Measurements from ENCODE around the gene IL17RE. TPM values are rescaled to one million over a fixed set of nuclear protein-coding genes. Genes with fewer than 3 reads are reported as not detected.

The IL17RE gene
- total and polyA plus RNA-seq, 2 donors (not counting 3 experiments of a cell fraction or from before 2014, with no cell fraction given) = 1.2 to 1.3 TPM

DNA sequence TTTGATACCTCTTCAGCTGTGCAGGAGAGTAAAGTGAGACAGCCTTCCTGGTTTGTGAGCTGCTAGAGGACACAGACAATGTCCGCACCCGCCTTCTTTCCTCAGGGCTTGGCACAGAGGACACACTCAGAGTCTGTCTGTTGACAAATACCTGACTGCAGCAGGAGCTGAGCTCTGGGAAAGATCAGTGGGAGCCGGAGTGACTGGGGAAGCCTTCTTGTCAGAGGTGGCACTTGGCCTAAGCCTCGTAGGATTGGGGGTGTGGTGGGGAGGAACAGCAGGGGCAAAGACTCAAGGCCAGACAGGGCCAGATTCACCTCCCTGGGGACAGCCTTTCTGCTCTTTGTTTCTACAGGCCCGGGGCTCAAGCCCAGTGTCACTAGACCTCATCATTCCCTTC, 11.0 kb downstream of the IL17RE start:
- H3K4me1 ChIP-seq (ENCODE audit: control insufficient read depth, extremely low read depth, insufficient read depth, low read length) = peaks cover 13% of the 10 kb centered on the region
- H3K9me1 ChIP-seq (replicated peaks; ENCODE audit: control insufficient read depth, extremely low read depth, insufficient read depth, low read length) = no peaks in the 10 kb centered on the region
- no peaks in the 10 kb centered on the region for H3K79me2 ChIP-seq (ENCODE audit: control insufficient read depth, insufficient read depth, low read length)
- H3K4me2 ChIP-seq (ENCODE audit: insufficient read depth, low read length) = no peak overlapping the region
- H3K9me3 ChIP-seq (replicated peaks; ENCODE audit: control insufficient read depth, insufficient read depth, low read length) = no peaks in the 10 kb centered on the region
- no peak for TF ChIP-seq MYC (IDR thresholded peaks at IDR 0.05; ENCODE audit: low read depth, low read length)
- no peak for TF ChIP-seq JUN (IDR thresholded peaks at IDR 0.05; ENCODE audit: borderline replicate concordance, insufficient read depth, insufficient read length, low read depth)
- no peak for TF ChIP-seq FOS (IDR thresholded peaks at IDR 0.05; ENCODE audit: borderline replicate concordance, insufficient read depth, low read length)
- no peak for TF ChIP-seq GATA2 (IDR thresholded peaks at IDR 0.05; ENCODE audit: insufficient read depth, insufficient read length, low read depth, low read length)
- TF ChIP-seq POLR2AphosphoS5 (IDR thresholded peaks at IDR 0.05; ENCODE audit: insufficient read depth, low read depth, low read length) = no peak
- TF ChIP-seq EZH2 (IDR thresholded peaks at IDR 0.05; ENCODE audit: borderline replicate concordance, low read depth, low read length, severe bottlenecking) = no peak
- no peak for TF ChIP-seq POLR2A (IDR thresholded peaks at IDR 0.05; ENCODE audit: low read depth, low read length)
- TF ChIP-seq MAX (IDR thresholded peaks at IDR 0.05; ENCODE audit: insufficient read depth, insufficient read length) = no peak
- no peak for TF ChIP-seq CTCF (IDR thresholded peaks at IDR 0.05; ENCODE audit: extremely low read depth in 1 of 2, insufficient read depth in 1 of 2, low read depth in 1 of 2, low read length in 2 of 2)
- H2AFZ ChIP-seq (ENCODE audit: low read depth, low read length) = no peak overlapping the region
- no peak for FAIRE-seq
- no peaks in the 10 kb centered on the region for H3K27me3 ChIP-seq (ENCODE audit: control insufficient read depth in 2 of 2, insufficient read depth in 2 of 2, low read length in 2 of 2)
- intact Hi-C loops (cut with micrococcal nuclease) (no loop called here), dilution Hi-C loops (cut with MboI; ENCODE audit: extremely low pct_ligation_motif_present, low sequenced_read_pairs) (no loop called here)
- H3K36me3 ChIP-seq (ENCODE audit: control insufficient read depth in 2 of 2, extremely low read depth in 1 of 2, insufficient read depth in 2 of 2, low read length in 2 of 2) = no peaks in the 10 kb centered on the region
- BruUV-seq (replicated peaks) = no TSS peak
- CTCF ChIA-PET = interaction anchor here (0.9 to 1.3 kb wide), 5 partner anchors 8 to 65 kb away, joined by 3 to 4 read pairs (median 3); no protein-coding TSS in a partner anchor
- POLR2A ChIA-PET = interaction anchor here (0.5 to 0.6 kb wide), 2 partner anchors 18 to 86 kb away, joined by 4 to 8 read pairs; no protein-coding TSS in a partner anchor
- DNase-seq (ENCODE audit: low read depth, low spot score) = no peak
- H3K4me3 ChIP-seq (replicated peaks in 1 of 3; ENCODE audit: insufficient read depth in 1 of 3, low read depth in 1 of 3, low read length in 3 of 3) = no peak overlapping the region
- H3K27ac ChIP-seq (ENCODE audit: insufficient read depth, low read depth, low read length) = no peak overlapping the region
- no peaks in the 10 kb centered on the region for H4K20me1 ChIP-seq (replicated peaks; ENCODE audit: control insufficient read depth, extremely low read depth, insufficient read depth, low read length)
- H3K9ac ChIP-seq (replicated peaks; ENCODE audit: extremely low read depth, insufficient read depth, low read length) = no peak overlapping the region
